Measurements from ENCODE around the gene KCND3.
"Not testable (repeated sequence)": the region's sequence is repeated elsewhere in the genome, so short reads cannot be mapped to it uniquely, and the experiment has no call there.

KCND3 gene

DNA sequence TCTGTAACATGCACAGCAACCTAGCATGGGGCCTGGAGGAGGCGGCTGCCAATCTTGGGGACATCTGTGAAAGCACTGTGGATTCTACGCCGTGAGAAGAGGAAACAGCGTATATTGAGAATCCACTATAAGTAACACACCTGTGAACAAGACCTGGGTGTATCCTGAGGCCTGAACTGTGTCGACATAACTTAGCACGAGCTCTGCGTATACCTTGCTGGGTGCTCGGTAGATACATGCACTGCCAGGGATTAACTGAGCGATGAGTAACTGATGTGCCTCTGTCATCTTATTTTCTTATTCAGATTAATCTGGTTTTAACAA, 175.2 kb downstream of the KCND3 start:
- no peak for DNase-seq (ENCODE audit: low spot score)

DNA sequence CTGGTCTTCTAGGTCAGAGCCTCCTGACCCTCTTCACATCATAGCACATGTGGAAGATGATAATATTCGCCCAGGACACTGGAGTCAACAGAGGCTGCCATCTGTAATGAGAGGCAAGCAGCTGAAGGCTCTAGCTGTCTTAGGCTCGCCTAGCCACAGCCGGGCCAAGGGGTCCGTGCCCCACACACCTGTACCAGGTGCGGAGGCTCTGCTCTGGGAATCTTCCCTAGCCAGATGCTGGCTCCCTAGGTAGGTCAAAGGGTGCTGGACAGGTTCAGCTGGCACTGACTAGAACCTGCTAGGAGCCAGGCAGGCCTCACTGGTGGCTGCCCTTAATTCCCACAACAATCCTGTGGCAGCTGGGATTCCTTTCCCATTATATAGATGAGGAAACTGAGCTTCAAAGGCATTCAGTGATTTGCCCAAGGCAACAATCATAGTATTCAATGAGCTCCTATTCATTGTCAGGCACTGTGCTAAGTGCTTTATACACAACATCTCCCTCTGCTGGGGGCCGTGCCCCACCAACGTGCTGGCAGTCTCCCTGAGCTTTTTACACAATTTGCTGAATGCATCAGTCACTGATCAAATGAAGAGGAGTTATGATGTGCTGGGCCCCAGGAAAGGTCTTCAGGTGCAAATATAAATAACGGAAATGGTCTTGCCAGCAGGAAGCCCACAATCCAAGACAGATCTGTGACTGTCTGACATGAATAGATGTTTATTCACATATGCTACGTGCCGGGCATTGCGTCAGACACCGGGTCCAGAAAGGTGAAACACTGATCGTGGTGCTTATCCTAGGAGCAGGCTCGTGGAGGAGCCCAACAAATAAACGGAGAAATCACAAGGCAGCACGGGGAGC, 175.8 kb downstream of the KCND3 start:
- DNase-seq (ENCODE audit: low spot score), result no peak

DNA sequence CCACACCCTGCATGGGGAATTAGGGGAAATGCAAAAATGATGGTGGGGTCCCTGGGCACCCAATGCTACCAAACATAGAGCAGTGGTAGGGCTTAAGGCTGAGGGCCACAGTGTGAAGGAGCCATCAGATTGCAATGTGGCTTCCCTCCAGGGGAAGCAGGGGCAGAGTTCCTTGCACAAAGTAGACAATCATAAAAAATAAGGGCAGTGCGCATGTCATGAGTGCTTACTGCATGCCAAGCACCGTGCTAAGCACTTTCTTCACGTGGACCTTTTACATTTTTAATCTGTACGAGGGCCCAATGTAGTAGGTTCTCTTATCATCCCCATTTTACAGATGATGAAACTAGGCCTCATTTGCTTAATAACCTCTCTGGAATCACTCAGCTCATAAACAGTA, 177.2 kb downstream of the KCND3 start:
- no peak for DNase-seq (ENCODE audit: low spot score)

DNA sequence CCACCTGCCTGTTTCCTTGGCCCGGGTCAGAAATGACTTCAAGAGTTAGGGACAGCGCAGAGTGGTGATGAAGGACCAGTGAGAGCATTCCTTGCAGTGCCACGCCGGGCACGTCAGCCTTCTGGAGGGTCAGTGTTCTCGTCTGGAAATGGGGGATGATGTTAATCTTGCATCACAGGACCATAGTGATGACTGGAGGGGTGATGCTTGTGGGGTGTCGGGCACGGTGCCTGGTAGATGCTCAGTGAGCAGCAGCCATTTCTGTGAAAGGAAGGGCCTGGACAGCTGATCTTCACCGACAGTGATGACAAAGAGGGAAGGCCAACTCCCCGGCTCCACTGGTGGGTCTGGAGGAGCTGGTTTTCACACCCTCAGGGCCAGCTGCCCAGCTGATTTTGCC, 177.6 kb downstream of the KCND3 start:
- no peak for DNase-seq (ENCODE audit: low spot score)

DNA sequence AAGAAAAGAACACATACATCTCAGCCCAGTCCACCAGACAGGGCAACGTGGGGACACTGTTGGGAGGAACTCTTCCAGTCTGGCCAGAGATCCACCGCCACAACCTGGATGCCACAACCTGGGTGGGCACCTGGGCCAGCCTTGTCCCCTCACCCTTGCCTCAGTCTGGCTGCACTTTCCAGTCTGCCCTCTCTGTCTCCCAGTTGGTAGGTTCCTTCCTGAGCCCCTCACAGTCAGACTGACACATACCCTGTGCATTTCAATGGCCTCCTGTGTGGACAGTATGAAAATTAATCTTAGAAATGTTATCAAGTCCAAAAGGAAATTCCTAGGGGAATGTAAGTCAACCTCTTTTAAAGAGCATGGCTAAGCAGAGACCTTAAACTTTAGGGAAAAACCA, 184.2 kb downstream of the KCND3 start:
- no peak for DNase-seq (ENCODE audit: low spot score)

DNA sequence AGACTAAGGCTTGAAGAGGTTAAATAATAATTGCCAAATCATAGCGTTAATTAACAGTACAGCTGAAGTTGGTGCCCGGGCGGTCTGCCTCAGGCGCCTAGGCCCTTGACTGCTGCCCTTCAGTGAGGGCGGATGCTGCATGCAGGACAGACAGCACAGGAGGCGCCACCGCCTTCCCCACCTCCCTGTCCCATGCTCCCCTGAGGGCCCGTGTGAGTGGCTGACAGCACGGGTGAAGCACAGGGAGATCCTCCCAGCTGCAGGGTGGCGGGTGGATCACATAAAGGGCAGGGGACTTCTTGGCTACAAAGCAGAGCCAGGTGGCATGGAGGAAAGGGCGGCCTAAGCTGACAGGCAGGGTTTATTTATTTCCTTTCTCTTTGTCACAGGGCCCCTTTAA, 184.7 kb downstream of the KCND3 start:
- DNase-seq (ENCODE audit: low spot score), result no peak

- DNase-seq (ENCODE audit: low spot score), result no peak
Measured at GRCh38 chr1:111803951-111804350, 185.5 kb downstream of the KCND3 start.

DNA sequence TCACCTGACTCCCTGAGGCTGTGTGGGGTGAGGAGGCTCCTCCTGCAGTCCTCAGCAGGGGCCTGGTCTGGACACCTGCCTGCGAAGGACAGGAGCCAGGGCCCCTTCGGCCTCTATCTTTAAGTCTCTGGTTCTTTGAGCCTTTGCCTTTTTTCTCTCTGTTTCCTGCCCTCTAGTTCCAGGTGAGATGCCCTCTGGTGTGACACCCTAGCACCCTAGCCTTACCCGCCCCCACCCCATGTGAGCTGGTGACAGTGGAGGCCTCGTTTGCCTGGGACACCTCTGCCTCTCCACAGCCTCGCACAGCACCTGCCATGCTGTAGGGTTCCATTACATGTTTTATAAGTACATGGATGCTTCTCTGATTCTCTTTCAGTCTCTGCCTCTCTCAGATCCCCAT, 186.5 kb downstream of the KCND3 start:
- no peak for DNase-seq (ENCODE audit: low spot score)

GRCh38 chr1:111802110-111802509, 187.4 kb downstream of the KCND3 start:
- DNase-seq (ENCODE audit: low spot score), result no peak

- no peak for DNase-seq (ENCODE audit: low spot score)
Measured at GRCh38 chr1:111801071-111801850, 188.2 kb downstream of the KCND3 start.

GRCh38 chr1:111799722-111800121, 189.7 kb downstream of the KCND3 start:
- not testable (repeated sequence) for DNase-seq (ENCODE audit: low spot score)

GRCh38 chr1:111798580-111798979, 190.9 kb downstream of the KCND3 start:
- DNase-seq (ENCODE audit: low spot score), result no peak

DNA sequence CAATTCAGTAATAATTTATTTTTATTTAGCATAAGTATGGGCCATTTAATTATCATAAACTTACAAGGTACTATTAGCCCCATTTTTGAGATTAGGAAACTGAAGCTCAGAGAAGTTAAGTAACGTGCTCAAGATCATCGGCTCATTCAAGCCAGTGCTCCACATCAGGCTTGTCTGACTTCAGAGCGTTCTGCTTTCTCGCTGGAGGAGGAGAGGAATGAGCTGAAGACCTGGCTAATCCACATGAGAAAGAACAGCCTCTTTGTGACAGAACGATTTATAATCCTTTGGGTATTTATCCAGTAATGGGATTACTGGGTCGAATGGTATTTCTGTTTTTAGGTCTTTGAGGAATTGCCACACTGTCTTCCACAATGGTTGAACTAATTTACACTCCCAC, 194.1 kb downstream of the KCND3 start:
- no peak for DNase-seq (ENCODE audit: low spot score)

- DNase-seq (ENCODE audit: low spot score), result no peak
Measured at GRCh38 chr1:111793923-111794322, 195.5 kb downstream of the KCND3 start.

DNA sequence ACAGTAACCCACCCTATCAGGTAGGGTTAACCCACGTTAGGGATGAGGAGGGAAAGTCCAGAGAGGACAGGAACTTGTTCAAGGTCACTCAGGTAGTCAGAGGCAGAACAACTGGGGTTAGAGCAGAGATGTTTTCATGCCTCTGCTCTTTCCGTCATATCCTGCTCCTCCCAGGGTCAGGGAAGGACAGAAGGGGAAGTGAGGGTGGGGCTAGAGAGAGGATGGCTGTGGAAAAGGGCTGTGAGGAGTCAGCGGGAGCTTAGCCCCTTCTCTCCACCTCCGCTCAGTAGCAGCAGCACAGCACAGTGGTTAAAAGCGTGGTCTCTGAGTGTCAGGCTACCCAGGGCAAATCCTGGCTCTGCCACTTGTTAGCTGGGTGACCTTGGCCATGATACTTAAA, 197.2 kb downstream of the KCND3 start:
- DNase-seq (ENCODE audit: low spot score), result no peak

DNA sequence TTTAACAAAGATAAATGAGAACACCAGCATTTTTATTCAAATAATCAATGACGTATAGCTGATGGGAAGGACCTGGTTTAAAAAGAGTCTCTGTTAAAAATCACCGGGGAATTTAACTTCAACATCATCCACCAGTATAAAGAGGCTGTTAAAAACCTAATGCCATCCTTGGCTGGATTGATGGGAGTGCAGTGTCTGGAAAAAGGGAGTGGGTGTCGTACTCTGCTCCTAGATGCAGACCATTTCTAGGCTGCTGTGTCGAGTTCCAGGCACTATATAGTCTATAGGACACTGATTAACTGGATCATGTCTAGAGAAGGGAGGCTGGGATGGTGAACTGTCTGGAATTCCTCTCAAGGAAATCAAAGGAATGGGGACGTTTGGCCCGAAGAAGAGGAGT, 197.7 kb downstream of the KCND3 start:
- no peak for DNase-seq (ENCODE audit: low spot score)

GRCh38 chr1:111789666-111790316, 199.7 kb downstream of the KCND3 start:
- DNase-seq (ENCODE audit: low spot score), result no peak

- no peak for DNase-seq (ENCODE audit: low spot score)
Measured at GRCh38 chr1:111789142-111789541, 200.3 kb downstream of the KCND3 start.

GRCh38 chr1:111786669-111787207, 202.7 kb downstream of the KCND3 start:
- DNase-seq (ENCODE audit: low spot score), result no peak

- no peak for DNase-seq (ENCODE audit: low spot score)
Measured at GRCh38 chr1:111784273-111784901, 205.1 kb downstream of the KCND3 start.

- no peak for DNase-seq (ENCODE audit: low spot score)
Measured at GRCh38 chr1:111779546-111779945, 209.9 kb downstream of the KCND3 start.

GRCh38 chr1:111778541-111779051, 210.9 kb downstream of the KCND3 start:
- DNase-seq (ENCODE audit: low spot score), result no peak

Data from activated CD4-positive, alpha-beta T cell treated with anti-CD3 and anti-CD28 coated beads, Interleukin-2, Interleukin-4, amounts not matched to agents 100 ng/mL and 50 ng/mL, durations not matched to agents 16 hours and 8 hours (primary cell).